OCI-LY7 (cell line): Measurements from ENCODE around the gene SEBOX. TPM values are rescaled to one million over a fixed set of nuclear protein-coding genes. Genes with fewer than 3 reads are reported as not detected.

ENCODE experiments used
- BruUV-seq: library from RNA; stranded (reverse); fragments of 400-500 nt; replicated peaks from 2 replicates; lab custom pipeline; 2021; lab: Mats Ljungman, UMichigan
- CTCF ChIA-PET: fragments of 300-600 bp; sonication (Branson Sonifier 250); formaldehyde crosslinking; loops from one replicate; lab custom pipeline; 2022; ENCODE audit warnings: antibody characterized with exemption; ENCODE audit not compliant: unreplicated experiment; lab: Charles Lee
- POLR2A ChIA-PET: fragments of 300-600 bp; sonication (Branson Sonifier 250); formaldehyde crosslinking; loops from one replicate; lab custom pipeline; 2022; ENCODE audit warnings: antibody characterized with exemption; lab: Charles Lee
- DNase-seq: peaks from one replicate; pipeline ENCODE4 v3.0.0-alpha.2; 2015; ENCODE audit warnings: low spot score
- H2AFZ ChIP-seq: fragments of 200-600 bp; sonication (generic), shearing (Covaris generic); 2 replicates; pipeline ENCODE4 v1.6.1; 2014; ENCODE audit warnings: mild to moderate bottlenecking, antibody characterized with exemption, low read length, moderate library complexity
- H3K27ac ChIP-seq: fragments of 200-600 bp; sonication (generic); 2 replicates; pipeline ENCODE4 v1.5.1; 2014; ENCODE audit warnings: mixed run types, low read depth, mild to moderate bottlenecking, moderate library complexity, low read length, inconsistent platforms; ENCODE audit not compliant: poor library complexity, severe bottlenecking
- H3K36me3 ChIP-seq: fragments of 200-600 bp; sonication (generic); 2 replicates; pipeline ENCODE4 v1.6.1; 2014; ENCODE audit warnings: mild to moderate bottlenecking, antibody characterized with exemption, low read length, moderate library complexity, mixed read lengths; ENCODE audit not compliant: insufficient read depth
- H3K4me1 ChIP-seq: fragments of 200-600 bp; sonication (generic); 2 replicates; pipeline ENCODE4 v1.5.1; 2014; ENCODE audit warnings: mild to moderate bottlenecking, low read length; ENCODE audit not compliant: insufficient read depth, poor library complexity, severe bottlenecking
- H3K4me2 ChIP-seq: fragments of 200-600 bp; sonication (generic); 2 replicates; pipeline ENCODE4 v1.6.1; 2014; ENCODE audit warnings: mild to moderate bottlenecking, low read length
- H3K4me3 ChIP-seq: fragments of 200-600 bp; sonication (generic); 2 replicates; pipeline ENCODE4 v1.5.1; 2014; ENCODE audit warnings: mild to moderate bottlenecking, low read depth, low read length; ENCODE audit not compliant: poor library complexity, severe bottlenecking
- H3K79me2 ChIP-seq: fragments of 200-600 bp; sonication (generic); 2 replicates; pipeline ENCODE4 v1.6.1; 2016; ENCODE audit warnings: low read depth, mild to moderate bottlenecking, low read length, moderate library complexity, mixed read lengths; ENCODE audit not compliant: insufficient read depth
- H3K9me2 ChIP-seq: fragments of 200-600 bp; sonication (generic); 2 replicates; pipeline ENCODE4 v1.6.1; 2016; ENCODE audit warnings: mild to moderate bottlenecking, low read length, mixed read lengths; ENCODE audit not compliant: insufficient read depth
- H3K9me3 ChIP-seq: fragments of 200-600 bp; sonication (generic); 2 replicates; pipeline ENCODE4 v1.6.1; 2014; ENCODE audit warnings: mild to moderate bottlenecking, mixed run types, low read length, mixed read lengths
- H4K20me1 ChIP-seq: fragments of 200-600 bp; sonication (generic); 2 replicates; pipeline ENCODE4 v1.6.1; 2014; ENCODE audit warnings: mild to moderate bottlenecking, antibody characterized with exemption, low read length, moderate library complexity, mixed read lengths; ENCODE audit not compliant: insufficient read depth
- EZH2phosphoT487 ChIP-seq: fragments of 200-600 bp; sonication (generic); IDR thresholded peaks from 2 replicates; pipeline ENCODE4 v1.6.1; 2018; ENCODE audit warnings: low read depth, borderline replicate concordance, mild to moderate bottlenecking, mixed run types, antibody characterized with exemption, low read length, moderate library complexity, mixed read lengths
- intact Hi-C: fragments of 100-400 bp; cut with micrococcal nuclease; formaldehyde crosslinking; loops from one replicate; pipeline ENCODE4 v1.10.0; 2022; ENCODE audit not compliant: unreplicated experiment
- microRNA-seq: library from miRNA; unstranded; fragments of <30 nt; microRNA quantifications from one replicate; pipeline ENCODE4 v1.2.0, GENCODE V29; 2022; ENCODE audit warnings: borderline replicate concordance
- total RNA-seq, 2 experiments: library from RNA; depleted of rRNA in 1 of 2; stranded (reverse); fragments of >200 nt in 1 of 2; shearing (Covaris generic) in 1 of 2; gene quantifications; 2 replicates each; pipeline ENCODE4 v1.2.3, GENCODE V29; 2014 to 2022
- TF ChIP-seq, protein P1 (sequence below): fragments of 200-600 bp; sonication (generic); conservative IDR thresholded peaks from 2 replicates; pipeline ENCODE4 v1.5.1; 2014; ENCODE audit warnings: mild to moderate bottlenecking, antibody characterized with exemption, low read length, moderate library complexity, mixed read lengths

Gene SEBOX
- total RNA-seq, 2 experiments from 2014 or later = not detected

DNA sequence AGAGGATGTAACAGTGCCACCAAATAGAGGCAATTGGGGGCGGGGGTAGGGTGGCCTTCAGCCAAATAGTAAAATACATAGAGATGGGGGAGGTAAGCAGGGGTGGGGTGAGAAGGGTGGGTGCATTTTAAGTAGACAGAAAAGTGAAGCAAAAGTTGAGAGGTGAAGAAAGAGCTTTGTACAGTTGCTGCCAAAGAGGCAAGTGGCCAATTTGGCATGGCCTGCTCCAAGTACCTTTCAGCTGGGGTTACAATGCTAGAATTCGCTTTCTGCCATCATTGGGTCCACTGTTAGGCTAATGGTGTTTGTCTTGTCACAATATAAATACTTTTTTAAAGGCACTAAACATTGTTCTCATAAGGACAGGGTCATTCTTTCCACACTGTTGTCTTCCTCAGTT, 51.2 kb downstream of the SEBOX start:
- no TSS peak for BruUV-seq
- H2AFZ ChIP-seq = no peak overlapping the region
- no peak overlapping the region for H3K4me3 ChIP-seq
- no peak for DNase-seq
- TF ChIP-seq, protein P1, sequence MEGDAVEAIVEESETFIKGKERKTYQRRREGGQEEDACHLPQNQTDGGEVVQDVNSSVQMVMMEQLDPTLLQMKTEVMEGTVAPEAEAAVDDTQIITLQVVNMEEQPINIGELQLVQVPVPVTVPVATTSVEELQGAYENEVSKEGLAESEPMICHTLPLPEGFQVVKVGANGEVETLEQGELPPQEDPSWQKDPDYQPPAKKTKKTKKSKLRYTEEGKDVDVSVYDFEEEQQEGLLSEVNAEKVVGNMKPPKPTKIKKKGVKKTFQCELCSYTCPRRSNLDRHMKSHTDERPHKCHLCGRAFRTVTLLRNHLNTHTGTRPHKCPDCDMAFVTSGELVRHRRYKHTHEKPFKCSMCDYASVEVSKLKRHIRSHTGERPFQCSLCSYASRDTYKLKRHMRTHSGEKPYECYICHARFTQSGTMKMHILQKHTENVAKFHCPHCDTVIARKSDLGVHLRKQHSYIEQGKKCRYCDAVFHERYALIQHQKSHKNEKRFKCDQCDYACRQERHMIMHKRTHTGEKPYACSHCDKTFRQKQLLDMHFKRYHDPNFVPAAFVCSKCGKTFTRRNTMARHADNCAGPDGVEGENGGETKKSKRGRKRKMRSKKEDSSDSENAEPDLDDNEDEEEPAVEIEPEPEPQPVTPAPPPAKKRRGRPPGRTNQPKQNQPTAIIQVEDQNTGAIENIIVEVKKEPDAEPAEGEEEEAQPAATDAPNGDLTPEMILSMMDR = no peak
- TF ChIP-seq EZH2phosphoT487 = no peak
- no peaks in the 10 kb centered on the region for H3K9me3 ChIP-seq
- CTCF ChIA-PET = no interaction called here
- POLR2A ChIA-PET = no interaction called here
- H3K4me2 ChIP-seq = no peak overlapping the region
- no peaks in the 10 kb centered on the region for H4K20me1 ChIP-seq
- intact Hi-C loops = no loop called here
- H3K36me3 ChIP-seq = no peaks in the 10 kb centered on the region
- peaks cover 9% of the 10 kb centered on the region for H3K4me1 ChIP-seq
- no peak overlapping the region for H3K27ac ChIP-seq
- H3K9me2 ChIP-seq = no peaks in the 10 kb centered on the region
- H3K79me2 ChIP-seq = no peaks in the 10 kb centered on the region

Small RNA genes lying within 50 kb of the gene (microRNA-seq; reads per million reads assigned to microRNA genes)
- 6.1 reads per million for gene MIR4723

Other genes starting within 250 kb of the SEBOX start
- 62.3 and 65.7 TPM in 2 replicates for gene TMEM97, start 46.0 kb downstream of the SEBOX start, total RNA-seq (2014; rRNA removed; shearing (Covaris generic))
- gene TMEM97, start 46.0 kb downstream of the SEBOX start, total RNA-seq (2022) = 65.1 and 69.6 TPM in 2 replicates
- gene IFT20, start 29.7 kb downstream of the SEBOX start, total RNA-seq (2014; rRNA removed; shearing (Covaris generic)) = 16.3 and 32.9 TPM in 2 replicates
- gene IFT20, start 29.7 kb downstream of the SEBOX start, total RNA-seq (2022) = 23.8 and 23.9 TPM in 2 replicates
- 9.3 and 15.5 TPM in 2 replicates for gene TNFAIP1, start 29.4 kb downstream of the SEBOX start, total RNA-seq (2014; rRNA removed; shearing (Covaris generic))
- 10.6 and 14.7 TPM in 2 replicates for gene TNFAIP1, start 29.4 kb downstream of the SEBOX start, total RNA-seq (2022)
- 82.2 and 88.8 TPM in 2 replicates for gene POLDIP2, start 7.7 kb downstream of the SEBOX start, total RNA-seq (2014; rRNA removed; shearing (Covaris generic))
- gene POLDIP2, start 7.7 kb downstream of the SEBOX start, total RNA-seq (2022) = 85.0 and 89.2 TPM in 2 replicates
- not detected in 2 replicates for gene VTN, start 5.1 kb upstream of the SEBOX start, total RNA-seq (2014; rRNA removed; shearing (Covaris generic))
- 0.40 TPM in 1 of 2 replicates, not detected in the other for gene VTN, start 5.1 kb upstream of the SEBOX start, total RNA-seq (2022)
- gene SARM1, start 6.5 kb upstream of the SEBOX start, total RNA-seq (2014; rRNA removed; shearing (Covaris generic)) = 4.7 and 7.5 TPM in 2 replicates
- gene SARM1, start 6.5 kb upstream of the SEBOX start, total RNA-seq (2022) = 21.3 and 21.7 TPM in 2 replicates
- gene SLC46A1, start 41.0 kb upstream of the SEBOX start, total RNA-seq (2014; rRNA removed; shearing (Covaris generic)) = 0.85 and 1.5 TPM in 2 replicates
- gene SLC46A1, start 41.0 kb upstream of the SEBOX start, total RNA-seq (2022) = 1.2 and 2.2 TPM in 2 replicates
- gene SLC13A2, start 108.4 kb upstream of the SEBOX start, total RNA-seq (2014; rRNA removed; shearing (Covaris generic)) = not detected in 2 replicates
- gene SLC13A2, start 108.4 kb upstream of the SEBOX start, total RNA-seq (2022) = not detected in 2 replicates
- gene FOXN1, start 141.1 kb upstream of the SEBOX start, total RNA-seq (2014; rRNA removed; shearing (Covaris generic)) = not detected in 2 replicates
- gene FOXN1, start 141.1 kb upstream of the SEBOX start, total RNA-seq (2022) = not detected in 2 replicates
- gene UNC119, start 187.4 kb upstream of the SEBOX start, total RNA-seq (2014; rRNA removed; shearing (Covaris generic)) = 10.5 and 14.2 TPM in 2 replicates
- 8.4 and 14.9 TPM in 2 replicates for gene UNC119, start 187.4 kb upstream of the SEBOX start, total RNA-seq (2022)
- gene PIGS, start 206.3 kb upstream of the SEBOX start, total RNA-seq (2014; rRNA removed; shearing (Covaris generic)) = 13.9 and 23.7 TPM in 2 replicates
- 34.0 and 34.5 TPM in 2 replicates for gene PIGS, start 206.3 kb upstream of the SEBOX start, total RNA-seq (2022)
- 62.4 and 70.7 TPM in 2 replicates for gene ALDOC, start 211.7 kb upstream of the SEBOX start, total RNA-seq (2014; rRNA removed; shearing (Covaris generic))
- 25.7 and 46.2 TPM in 2 replicates for gene ALDOC, start 211.7 kb upstream of the SEBOX start, total RNA-seq (2022)
- gene SPAG5, start 233.8 kb upstream of the SEBOX start, total RNA-seq (2014; rRNA removed; shearing (Covaris generic)) = 161 and 163 TPM in 2 replicates
- gene SPAG5, start 233.8 kb upstream of the SEBOX start, total RNA-seq (2022) = 152 and 156 TPM in 2 replicates
- gene RSKR, start 249.0 kb upstream of the SEBOX start, total RNA-seq (2014; rRNA removed; shearing (Covaris generic)) = 24.7 and 30.4 TPM in 2 replicates
- gene RSKR, start 249.0 kb upstream of the SEBOX start, total RNA-seq (2022) = 59.6 and 66.2 TPM in 2 replicates